Upper lobe of left lung (tissue), 4 donors: Measurements from ENCODE around the gene RAB11A.

Source experiments
- EP300 ChIP-seq, 4 donors: sonication (generic); formaldehyde crosslinking; IDR thresholded peaks; one replicate each; pipeline ENCODE4 v1.5.1; 2017; ENCODE audit warnings: antibody characterized with exemption in 4 of 4, control low read depth in 2 of 4
- POLR2A ChIP-seq, 4 donors: fragments of 450-650 bp; IDR thresholded peaks; one replicate each; pipeline ENCODE4 v1.5.1; 2016 to 2017; ENCODE audit warnings: antibody characterized with exemption in 4 of 4, mild to moderate bottlenecking in 2 of 4
- POLR2AphosphoS5 ChIP-seq, 2 donors: sonication (generic); formaldehyde crosslinking; IDR thresholded peaks; one replicate each; pipeline ENCODE4 v1.5.1; 2017; ENCODE audit warnings: antibody characterized with exemption in 2 of 2
- TF ChIP-seq, protein P1 (sequence below), 6 experiments: fragments of 450-650 bp in 4 of 6; fragments of 200-600 bp in 2 of 6; sonication (generic) in 2 of 6; IDR thresholded peaks; one replicate each; pipeline ENCODE4 v1.5.1; 2016 to 2019; ENCODE audit warnings: antibody characterized with exemption in 6 of 6

DNA sequence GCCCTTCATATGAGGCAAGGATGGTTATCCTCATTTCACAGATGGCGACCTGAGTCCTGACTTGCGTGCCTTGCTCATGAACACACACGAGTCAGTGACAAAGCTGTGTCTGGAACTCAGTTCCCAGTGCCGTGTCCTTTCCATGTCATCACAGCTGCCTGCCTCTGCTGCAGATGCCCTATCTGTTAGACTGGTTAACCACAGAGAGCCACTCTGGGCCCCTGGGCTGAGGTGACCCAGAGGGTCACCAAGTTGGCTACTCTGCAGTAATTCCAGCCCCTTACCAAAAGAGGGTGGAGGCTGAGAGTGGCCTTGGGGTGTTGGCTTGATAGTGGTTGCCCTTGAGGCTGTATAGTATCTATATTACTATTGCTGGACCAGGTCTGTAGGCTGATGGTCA lies 41.0 kb downstream of the RAB11A start:
- TF ChIP-seq POLR2AphosphoS5 (IDR thresholded peaks at IDR 0.05): no peak
- TF ChIP-seq POLR2A (IDR thresholded peaks at IDR 0.05): no peak
- TF ChIP-seq, protein P1, sequence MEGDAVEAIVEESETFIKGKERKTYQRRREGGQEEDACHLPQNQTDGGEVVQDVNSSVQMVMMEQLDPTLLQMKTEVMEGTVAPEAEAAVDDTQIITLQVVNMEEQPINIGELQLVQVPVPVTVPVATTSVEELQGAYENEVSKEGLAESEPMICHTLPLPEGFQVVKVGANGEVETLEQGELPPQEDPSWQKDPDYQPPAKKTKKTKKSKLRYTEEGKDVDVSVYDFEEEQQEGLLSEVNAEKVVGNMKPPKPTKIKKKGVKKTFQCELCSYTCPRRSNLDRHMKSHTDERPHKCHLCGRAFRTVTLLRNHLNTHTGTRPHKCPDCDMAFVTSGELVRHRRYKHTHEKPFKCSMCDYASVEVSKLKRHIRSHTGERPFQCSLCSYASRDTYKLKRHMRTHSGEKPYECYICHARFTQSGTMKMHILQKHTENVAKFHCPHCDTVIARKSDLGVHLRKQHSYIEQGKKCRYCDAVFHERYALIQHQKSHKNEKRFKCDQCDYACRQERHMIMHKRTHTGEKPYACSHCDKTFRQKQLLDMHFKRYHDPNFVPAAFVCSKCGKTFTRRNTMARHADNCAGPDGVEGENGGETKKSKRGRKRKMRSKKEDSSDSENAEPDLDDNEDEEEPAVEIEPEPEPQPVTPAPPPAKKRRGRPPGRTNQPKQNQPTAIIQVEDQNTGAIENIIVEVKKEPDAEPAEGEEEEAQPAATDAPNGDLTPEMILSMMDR (IDR thresholded peaks at IDR 0.05): no peak
- TF ChIP-seq EP300 (IDR thresholded peaks at IDR 0.05): no peak
